Epithelial cell of esophagus (primary cell): ENCODE results near the gene TOM1L2.

Source experiments
- DNase-seq: peaks from one replicate; pipeline ENCODE4 v3.0.0; 2010; ENCODE audit warnings: low read depth
- H3K4me3 ChIP-seq: 2 replicates; pipeline ENCODE4 v1.5.1; 2011; ENCODE audit warnings: mild to moderate bottlenecking, low read length, control low read depth
- TF ChIP-seq, protein P1 (sequence below): IDR thresholded peaks from 2 replicates; pipeline ENCODE4 v1.5.1; 2011; ENCODE audit warnings: low read depth, mild to moderate bottlenecking, low read length, control low read depth, inconsistent platforms; ENCODE audit not compliant: insufficient read depth; ENCODE audit errors: missing control alignments

TOM1L2 gene

DNA sequence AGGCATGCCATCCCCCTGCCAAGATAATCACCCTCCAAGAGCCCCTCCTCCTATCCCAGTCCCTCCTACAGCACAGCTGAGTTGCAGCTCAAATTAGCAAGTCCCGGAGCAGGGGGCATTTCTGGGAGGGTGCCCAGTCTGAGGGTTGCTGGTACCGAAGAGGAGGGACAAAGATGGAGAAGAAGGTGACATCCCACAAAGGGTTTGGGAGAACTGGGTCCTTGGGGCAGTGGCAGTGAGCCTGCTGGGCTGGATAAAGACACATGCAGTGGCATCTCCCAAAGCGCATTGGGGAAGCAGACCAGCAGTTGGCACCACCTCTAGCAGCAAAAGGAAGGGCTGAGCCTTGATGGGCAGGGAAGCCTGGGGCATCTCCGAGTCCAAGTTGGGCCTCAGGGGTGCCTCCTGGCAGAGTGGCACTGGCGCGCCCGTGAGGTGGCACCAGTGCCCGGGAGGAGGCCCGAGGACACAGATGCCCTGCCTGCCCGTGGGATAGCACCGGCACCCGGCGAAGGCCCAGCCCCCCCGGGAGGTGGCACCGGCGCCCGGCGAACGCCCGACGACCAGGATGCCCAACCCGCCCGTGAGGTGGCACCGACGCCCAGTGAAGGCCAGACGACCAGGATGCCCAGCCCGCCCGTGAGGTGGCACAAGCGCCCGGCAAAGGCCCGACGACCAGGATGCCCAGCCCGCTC lies 622 bp downstream of the TOM1L2 start:
- no peak for DNase-seq
- TF ChIP-seq, protein P1, sequence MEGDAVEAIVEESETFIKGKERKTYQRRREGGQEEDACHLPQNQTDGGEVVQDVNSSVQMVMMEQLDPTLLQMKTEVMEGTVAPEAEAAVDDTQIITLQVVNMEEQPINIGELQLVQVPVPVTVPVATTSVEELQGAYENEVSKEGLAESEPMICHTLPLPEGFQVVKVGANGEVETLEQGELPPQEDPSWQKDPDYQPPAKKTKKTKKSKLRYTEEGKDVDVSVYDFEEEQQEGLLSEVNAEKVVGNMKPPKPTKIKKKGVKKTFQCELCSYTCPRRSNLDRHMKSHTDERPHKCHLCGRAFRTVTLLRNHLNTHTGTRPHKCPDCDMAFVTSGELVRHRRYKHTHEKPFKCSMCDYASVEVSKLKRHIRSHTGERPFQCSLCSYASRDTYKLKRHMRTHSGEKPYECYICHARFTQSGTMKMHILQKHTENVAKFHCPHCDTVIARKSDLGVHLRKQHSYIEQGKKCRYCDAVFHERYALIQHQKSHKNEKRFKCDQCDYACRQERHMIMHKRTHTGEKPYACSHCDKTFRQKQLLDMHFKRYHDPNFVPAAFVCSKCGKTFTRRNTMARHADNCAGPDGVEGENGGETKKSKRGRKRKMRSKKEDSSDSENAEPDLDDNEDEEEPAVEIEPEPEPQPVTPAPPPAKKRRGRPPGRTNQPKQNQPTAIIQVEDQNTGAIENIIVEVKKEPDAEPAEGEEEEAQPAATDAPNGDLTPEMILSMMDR: no peak

GRCh38 chr17:17970699-17971430 lies 1.3 kb downstream of the TOM1L2 start:
- H3K4me3 ChIP-seq: peak overlapping the region; percentile 61
- peak; percentile 83 for DNase-seq
- TF ChIP-seq, protein P1: no peak

More for the DNA sequence above, 622 bp downstream of the TOM1L2 start:
- peak overlapping the region; percentile 61 for H3K4me3 ChIP-seq

- TF ChIP-seq, protein P1: no peak
- no peak for DNase-seq
- H3K4me3 ChIP-seq: no peak overlapping the region
Measured at GRCh38 chr17:17966399-17966798, 5.8 kb downstream of the TOM1L2 start.

DNA sequence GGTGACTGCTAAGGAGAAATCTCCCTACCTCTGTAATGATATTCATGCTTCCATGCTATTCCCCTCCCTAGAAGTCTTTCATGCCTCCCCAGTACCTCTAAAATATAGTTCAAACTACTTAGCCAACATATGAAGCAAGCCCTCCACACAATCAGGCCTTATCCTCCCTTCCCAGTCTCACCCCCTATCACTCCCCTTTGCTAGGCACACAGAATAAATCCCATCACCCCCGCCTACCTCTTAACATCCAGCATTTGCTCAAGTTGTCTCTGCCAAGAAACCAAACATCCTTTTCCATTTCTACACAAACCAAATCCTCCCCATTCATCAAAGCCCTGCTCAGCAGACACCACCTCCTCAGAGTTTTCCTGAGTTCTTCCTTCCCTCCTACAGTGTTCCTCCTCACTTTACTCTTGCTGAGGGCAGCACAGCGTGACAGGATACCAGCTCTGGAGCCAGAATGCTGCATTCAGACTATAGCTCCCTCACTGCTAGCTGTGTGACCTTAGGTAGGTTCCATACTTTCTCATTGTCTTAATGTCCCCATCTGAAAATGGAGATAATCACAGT lies 7.0 kb downstream of the TOM1L2 start:
- no peak overlapping the region for H3K4me3 ChIP-seq
- TF ChIP-seq, protein P1: no peak
- DNase-seq: no peak

DNA sequence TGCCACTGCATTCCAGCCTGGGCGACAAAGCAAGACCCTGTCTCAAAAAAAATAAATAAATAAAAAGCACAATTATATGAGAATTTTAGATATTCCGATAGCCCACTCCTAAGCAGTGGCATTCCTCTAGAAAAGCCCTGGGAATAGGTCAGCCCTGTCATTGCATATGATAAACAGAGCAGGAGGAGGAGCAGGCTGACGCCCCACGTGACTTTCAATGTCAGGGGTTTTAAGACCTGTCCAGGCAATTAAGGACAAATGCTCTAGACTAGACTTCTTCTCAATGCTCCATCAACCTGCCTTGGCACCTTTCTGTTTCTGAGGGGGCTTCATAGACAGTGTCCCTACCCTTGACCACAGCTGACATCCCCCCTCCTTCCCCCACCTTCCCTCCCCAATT lies 7.5 kb downstream of the TOM1L2 start:
- TF ChIP-seq, protein P1: no peak
- DNase-seq: no peak
- no peak overlapping the region for H3K4me3 ChIP-seq

- DNase-seq: no peak
- TF ChIP-seq, protein P1: no peak
- H3K4me3 ChIP-seq: no peak overlapping the region
Measured at GRCh38 chr17:17963694-17964436, 8.3 kb downstream of the TOM1L2 start.
